IMR-90 (cell line): Measurements from ENCODE around the gene ZNF322.
"Not testable (repeated sequence)": the region's sequence is repeated elsewhere in the genome, so short reads cannot be mapped to it uniquely, and the experiment has no call there.

Experiments used
- NFE2L2 ChIP-seq: fragments of 150-350 bp; IDR thresholded peaks from 2 replicates; pipeline ENCODE4 v1.6.1; 2016; ENCODE audit warnings: low read depth, mild to moderate bottlenecking, low read length
- TF ChIP-seq, protein P1 (sequence below): conservative IDR thresholded peaks from 2 replicates; pipeline ENCODE4 v1.5.1; 2012; ENCODE audit warnings: mild to moderate bottlenecking, low read depth, low read length, improper control_type of control experiment

DNA sequence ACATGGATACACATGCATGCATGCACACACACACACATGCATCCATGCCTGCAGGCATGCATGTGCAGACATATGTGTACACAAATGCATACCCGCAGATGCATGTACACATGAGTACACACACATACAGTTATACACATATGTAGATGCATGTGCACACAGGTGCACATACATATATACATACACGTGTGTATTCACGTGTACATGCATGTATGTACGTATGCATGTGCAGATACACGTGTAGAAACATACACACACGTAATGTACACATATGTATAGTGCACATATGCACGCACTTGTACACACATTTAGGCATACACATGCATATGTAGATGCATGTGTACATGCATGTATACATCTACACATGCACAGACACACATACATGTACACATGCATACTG, 11.0 kb upstream of the ZNF322 start:
- TF ChIP-seq, protein P1, sequence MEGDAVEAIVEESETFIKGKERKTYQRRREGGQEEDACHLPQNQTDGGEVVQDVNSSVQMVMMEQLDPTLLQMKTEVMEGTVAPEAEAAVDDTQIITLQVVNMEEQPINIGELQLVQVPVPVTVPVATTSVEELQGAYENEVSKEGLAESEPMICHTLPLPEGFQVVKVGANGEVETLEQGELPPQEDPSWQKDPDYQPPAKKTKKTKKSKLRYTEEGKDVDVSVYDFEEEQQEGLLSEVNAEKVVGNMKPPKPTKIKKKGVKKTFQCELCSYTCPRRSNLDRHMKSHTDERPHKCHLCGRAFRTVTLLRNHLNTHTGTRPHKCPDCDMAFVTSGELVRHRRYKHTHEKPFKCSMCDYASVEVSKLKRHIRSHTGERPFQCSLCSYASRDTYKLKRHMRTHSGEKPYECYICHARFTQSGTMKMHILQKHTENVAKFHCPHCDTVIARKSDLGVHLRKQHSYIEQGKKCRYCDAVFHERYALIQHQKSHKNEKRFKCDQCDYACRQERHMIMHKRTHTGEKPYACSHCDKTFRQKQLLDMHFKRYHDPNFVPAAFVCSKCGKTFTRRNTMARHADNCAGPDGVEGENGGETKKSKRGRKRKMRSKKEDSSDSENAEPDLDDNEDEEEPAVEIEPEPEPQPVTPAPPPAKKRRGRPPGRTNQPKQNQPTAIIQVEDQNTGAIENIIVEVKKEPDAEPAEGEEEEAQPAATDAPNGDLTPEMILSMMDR: not testable (repeated sequence)
- TF ChIP-seq NFE2L2: not testable (repeated sequence)
